Natural killer cell (primary cell): ENCODE data around the gene MAPKAPK3. TPM values are rescaled to one million over a fixed set of nuclear protein-coding genes. Genes with fewer than 3 reads are reported as not detected.

Source experiments
- ATAC-seq, 3 donors: fragments of 150-1000 bp in 2 of 3; fragments of 200-7000 bp in 1 of 3; cut with Tn5 transposase; 1 replicate in 1 of 3; 2 replicates in 2 of 3; pipeline ENCODE4 v1.10.0; 2021; ENCODE audit warnings: mild to moderate bottlenecking in 2 of 3, moderate library complexity in 2 of 3
- DNase-seq, 2 donors: peaks; one replicate each; pipeline versions ENCODE4 v3.0.0 to v3.0.0-alpha.2; 2013 to 2021; ENCODE audit warnings: mixed read lengths in 1 of 2
- H3K27ac ChIP-seq: one replicate; pipeline ENCODE4 v1.5.1; 2013; ENCODE audit warnings: mild to moderate bottlenecking, low read length
- H3K27me3 ChIP-seq: one replicate; pipeline ENCODE4 v1.6.1; 2013; ENCODE audit warnings: low read length; ENCODE audit not compliant: control insufficient read depth, insufficient read depth
- H3K36me3 ChIP-seq: one replicate; pipeline ENCODE4 v1.6.1; 2013; ENCODE audit warnings: low read length; ENCODE audit not compliant: control insufficient read depth, insufficient read depth
- H3K4me1 ChIP-seq: one replicate; pipeline ENCODE4 v1.6.1; 2013; ENCODE audit warnings: low read length; ENCODE audit not compliant: control insufficient read depth, insufficient read depth
- H3K4me3 ChIP-seq: one replicate; pipeline ENCODE4 v1.5.1; 2013; ENCODE audit warnings: low read length
- H3K9me3 ChIP-seq: one replicate; pipeline ENCODE4 v1.6.1; 2013; ENCODE audit warnings: low read length; ENCODE audit not compliant: control insufficient read depth, insufficient read depth
- H3K27ac Mint-ChIP-seq, 2 donors: one replicate each; pipeline ENCODE4 v1.8.0; 2022; ENCODE audit warnings: mild to moderate bottlenecking in 2 of 2, mixed read lengths in 2 of 2, moderate library complexity in 1 of 2
- H3K27me3 Mint-ChIP-seq, 2 donors: one replicate each; pipeline ENCODE4 v1.8.0; 2022; ENCODE audit warnings: low read depth in 2 of 2, mixed read lengths in 2 of 2
- H3K36me3 Mint-ChIP-seq: one replicate; pipeline ENCODE4 v1.8.0; 2022; ENCODE audit warnings: mixed read lengths
- H3K4me1 Mint-ChIP-seq, 2 donors: one replicate each; pipeline ENCODE4 v1.8.0; 2022; ENCODE audit warnings: mixed read lengths in 2 of 2
- H3K4me3 Mint-ChIP-seq: one replicate; pipeline ENCODE4 v1.8.0; 2022; ENCODE audit warnings: mild to moderate bottlenecking, moderate library complexity, mixed read lengths
- H3K9me3 Mint-ChIP-seq, 2 donors: one replicate each; pipeline ENCODE4 v1.8.0; 2022; ENCODE audit warnings: mixed read lengths in 2 of 2
- whole genome bisulfite sequencing: methylation state at CpG from one replicate; pipeline ENCODE4 v1.1.7; 2013; ENCODE audit warnings: missing lambda C conversion rate; ENCODE audit not compliant: insufficient coverage; 5-methylcytosine and 5-hydroxymethylcytosine counted together
- intact Hi-C: fragments of 100-400 bp; cut with micrococcal nuclease; formaldehyde crosslinking; loops from one replicate; pipeline ENCODE4 v1.14.2; 2022
- total RNA-seq, 4 donors: library from RNA; stranded (reverse); fragments of 120-200 nt in 1 of 4; gene quantifications; one replicate each; pipeline versions ENCODE4 v1.2.3 to v1.2.4, GENCODE V29; 2013 to 2022
- TF ChIP-seq, protein P1 (sequence below): fragments of 200-600 bp; IDR thresholded peaks from one replicate; pipeline ENCODE4 v1.8.0; 2022; ENCODE audit warnings: antibody characterized with exemption

MAPKAPK3 gene
- total RNA-seq, 3 donors from 2014 or later (not counting 1 experiment from before 2014, with no cell fraction given) = 48.0 to 57.7 (median 49.3) TPM

DNA sequence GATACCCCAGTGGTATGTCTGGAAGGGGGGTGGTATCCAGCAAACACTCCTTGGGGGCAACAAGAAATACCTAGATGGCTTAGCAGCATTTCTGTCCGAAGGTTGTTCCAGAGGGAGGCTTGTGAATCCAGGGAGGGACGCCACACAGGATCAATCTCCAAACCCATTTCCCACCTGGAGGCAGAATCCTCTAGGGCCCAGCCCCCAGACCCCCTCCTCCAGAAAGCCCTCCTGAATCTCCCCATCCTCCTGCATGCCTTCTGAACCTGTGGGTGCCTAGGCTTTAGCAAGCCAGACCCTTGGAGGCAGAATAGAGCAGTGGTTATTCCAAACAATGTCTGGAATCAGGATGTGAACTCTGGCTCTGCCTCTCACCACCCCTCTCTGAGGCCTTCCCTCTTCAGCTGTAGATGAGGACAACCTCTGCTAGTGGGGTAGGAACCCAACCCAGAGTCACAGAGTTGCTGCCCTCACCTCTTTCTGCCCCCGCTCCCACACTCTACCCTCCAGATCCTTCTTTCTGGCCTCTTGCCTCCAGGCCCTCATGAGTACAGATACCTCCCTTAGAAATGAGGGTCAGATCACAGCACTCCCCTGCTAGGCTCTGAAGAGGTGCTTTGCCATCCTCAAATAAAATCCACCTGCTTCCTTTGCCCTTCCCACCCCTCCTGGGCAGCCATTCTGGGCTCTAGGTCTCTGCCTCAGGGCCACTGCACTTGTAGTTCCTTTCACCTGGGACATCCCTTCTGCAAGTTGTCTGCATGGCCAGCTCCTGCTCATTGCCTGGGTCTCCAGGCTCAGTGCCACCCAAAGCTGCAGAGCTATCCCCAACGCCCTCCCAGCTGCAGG lies 13.5 kb upstream of the MAPKAPK3 start:
- H3K4me1 ChIP-seq = peaks cover 95% of the 10 kb centered on the region
- TF ChIP-seq, protein P1, sequence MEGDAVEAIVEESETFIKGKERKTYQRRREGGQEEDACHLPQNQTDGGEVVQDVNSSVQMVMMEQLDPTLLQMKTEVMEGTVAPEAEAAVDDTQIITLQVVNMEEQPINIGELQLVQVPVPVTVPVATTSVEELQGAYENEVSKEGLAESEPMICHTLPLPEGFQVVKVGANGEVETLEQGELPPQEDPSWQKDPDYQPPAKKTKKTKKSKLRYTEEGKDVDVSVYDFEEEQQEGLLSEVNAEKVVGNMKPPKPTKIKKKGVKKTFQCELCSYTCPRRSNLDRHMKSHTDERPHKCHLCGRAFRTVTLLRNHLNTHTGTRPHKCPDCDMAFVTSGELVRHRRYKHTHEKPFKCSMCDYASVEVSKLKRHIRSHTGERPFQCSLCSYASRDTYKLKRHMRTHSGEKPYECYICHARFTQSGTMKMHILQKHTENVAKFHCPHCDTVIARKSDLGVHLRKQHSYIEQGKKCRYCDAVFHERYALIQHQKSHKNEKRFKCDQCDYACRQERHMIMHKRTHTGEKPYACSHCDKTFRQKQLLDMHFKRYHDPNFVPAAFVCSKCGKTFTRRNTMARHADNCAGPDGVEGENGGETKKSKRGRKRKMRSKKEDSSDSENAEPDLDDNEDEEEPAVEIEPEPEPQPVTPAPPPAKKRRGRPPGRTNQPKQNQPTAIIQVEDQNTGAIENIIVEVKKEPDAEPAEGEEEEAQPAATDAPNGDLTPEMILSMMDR = no peak
- peak overlapping the region; percentile 81 for H3K27ac ChIP-seq
- no peak overlapping the region for H3K4me3 ChIP-seq
- ATAC-seq (no peak), DNase-seq (no peak)
- WGBS = 54% methylated on average over 4 of the region's 4 CpGs
- peak overlapping the region; percentile 47 for H3K4me3 Mint-ChIP-seq
- H3K9me3 ChIP-seq = no peaks in the 10 kb centered on the region
- H3K9me3 Mint-ChIP-seq = no peaks in the 10 kb centered on the region
- H3K4me1 Mint-ChIP-seq = peaks cover 81 to 92% of the 10 kb centered on the region in 2 donors
- H3K36me3 ChIP-seq = peaks cover 48% of the 10 kb centered on the region
- H3K27me3 ChIP-seq = no peaks in the 10 kb centered on the region
- peaks cover 18% of the 10 kb centered on the region for H3K36me3 Mint-ChIP-seq
- intact Hi-C loops = no loop called here
- peak overlapping the region; percentile 93 to 95 for H3K27ac Mint-ChIP-seq
- H3K27me3 Mint-ChIP-seq = no peaks in the 10 kb centered on the region

DNA sequence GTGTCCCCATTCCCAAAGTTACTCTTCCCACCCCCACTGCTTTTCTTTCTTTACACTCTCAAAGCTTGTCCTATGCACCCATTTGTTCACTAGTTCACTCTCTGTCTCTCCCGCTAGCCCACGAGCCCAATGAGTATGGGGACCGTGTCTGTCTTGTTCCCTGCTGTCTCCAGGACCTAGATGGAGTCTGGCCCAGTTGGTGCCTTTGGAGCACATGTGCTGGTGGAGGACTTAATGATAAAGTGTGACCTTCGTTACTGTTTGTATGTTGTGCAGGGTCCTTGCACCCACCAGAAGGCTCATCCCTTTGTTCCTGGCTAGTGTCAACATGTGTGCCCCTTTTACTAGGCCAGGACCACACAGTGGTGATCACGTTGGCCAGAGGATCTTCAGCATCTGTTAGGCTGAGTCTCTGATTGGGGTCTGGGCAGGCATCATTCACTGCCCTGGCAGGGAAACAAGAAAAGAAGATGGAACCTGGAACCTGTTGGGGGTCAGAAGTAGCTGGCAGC lies 12.8 kb upstream of the MAPKAPK3 start:
- no peaks in the 10 kb centered on the region for H3K9me3 Mint-ChIP-seq
- H3K27me3 Mint-ChIP-seq = no peaks in the 10 kb centered on the region
- 78% methylated on average over 5 of the region's 5 CpGs for WGBS
- H3K4me1 Mint-ChIP-seq = peaks cover 88 to 97% of the 10 kb centered on the region in 2 donors
- H3K4me3 ChIP-seq = no peak overlapping the region
- TF ChIP-seq, protein P1 = no peak
- peaks cover 52% of the 10 kb centered on the region for H3K36me3 ChIP-seq
- peak overlapping the region; percentile 45 for H3K27ac ChIP-seq
- H3K36me3 Mint-ChIP-seq = peaks cover 18% of the 10 kb centered on the region
- no peaks in the 10 kb centered on the region for H3K9me3 ChIP-seq
- intact Hi-C loops = no loop called here
- peaks cover 100% of the 10 kb centered on the region for H3K4me1 ChIP-seq
- peak overlapping the region; percentile 47 for H3K4me3 Mint-ChIP-seq
- ATAC-seq (no peak), DNase-seq (no peak)
- H3K27ac Mint-ChIP-seq = peak overlapping the region; percentile 93 to 95
- no peaks in the 10 kb centered on the region for H3K27me3 ChIP-seq

DNA sequence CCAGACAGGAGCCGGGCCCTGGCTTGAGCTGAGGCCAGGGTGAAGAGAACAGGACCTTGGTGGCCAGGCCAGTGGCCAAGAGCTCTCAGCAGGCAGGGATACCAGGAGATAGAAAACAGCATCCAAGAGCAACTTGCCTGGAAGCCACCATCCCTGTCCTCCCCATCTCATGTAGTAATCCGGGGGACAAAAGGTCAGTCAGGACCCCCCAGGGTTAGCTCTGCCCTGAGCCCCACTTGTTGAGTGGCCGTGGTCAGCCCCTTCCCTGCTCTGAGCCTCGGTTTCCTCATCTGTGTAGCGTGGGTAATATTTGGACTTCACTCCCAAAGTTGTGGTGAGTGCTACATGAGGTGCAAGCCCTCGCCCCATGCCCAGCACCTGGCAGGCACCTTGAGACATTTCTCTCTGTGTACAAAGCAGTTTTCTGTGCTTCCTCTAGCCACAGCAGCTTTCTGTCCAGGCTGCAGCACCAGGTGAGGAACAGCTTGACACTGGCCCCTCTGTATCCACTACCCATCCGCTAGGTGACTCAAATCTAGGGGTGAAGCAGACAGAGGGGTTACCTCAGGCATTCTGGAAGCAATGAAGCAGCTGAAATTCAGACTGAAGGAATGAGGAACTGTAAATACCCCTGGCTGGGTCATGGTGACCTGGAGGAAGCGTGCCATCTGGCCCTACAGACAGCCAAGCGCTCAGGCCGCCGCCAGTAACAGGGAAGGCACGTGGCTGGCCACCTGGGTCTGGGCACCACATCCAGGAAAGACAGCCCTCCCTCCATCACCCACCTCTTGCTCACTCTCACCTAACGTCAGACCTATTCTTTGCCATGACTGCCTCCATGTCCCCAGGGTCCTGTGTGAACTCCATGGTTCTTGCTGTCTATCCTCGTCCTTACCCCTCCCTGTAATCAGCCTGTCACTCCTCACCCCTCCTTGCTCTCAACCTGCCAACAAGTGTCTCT lies 12.0 kb upstream of the MAPKAPK3 start:
- ATAC-seq (no peak), DNase-seq (no peak)
- TF ChIP-seq, protein P1 = no peak
- Histone ChIP-seq H3K27me3 (no peaks in the 10 kb centered on the region), H3K9me3 (no peaks in the 10 kb centered on the region), H3K36me3 (peaks cover 53% of the 10 kb centered on the region), H3K4me3 (no peak overlapping the region), H3K27ac (peak overlapping the region; percentile 45), H3K4me1 (peaks cover 100% of the 10 kb centered on the region)
- peak overlapping the region; percentile 97 for H3K4me3 Mint-ChIP-seq
- H3K27me3 Mint-ChIP-seq = no peaks in the 10 kb centered on the region
- 54% methylated on average over 14 of the region's 14 CpGs for WGBS
- no peaks in the 10 kb centered on the region for H3K9me3 Mint-ChIP-seq
- intact Hi-C loops = no loop called here
- peak overlapping the region; percentile 93 to 95 for H3K27ac Mint-ChIP-seq
- H3K4me1 Mint-ChIP-seq = peaks cover 89 to 98% of the 10 kb centered on the region in 2 donors
- peaks cover 18% of the 10 kb centered on the region for H3K36me3 Mint-ChIP-seq
